Progenitor cell of endocrine pancreas (in vitro differentiated cells): ENCODE results near the gene LIPN. TPM values are rescaled to one million over a fixed set of nuclear protein-coding genes. Genes with fewer than 3 reads are reported as not detected.

ENCODE experiments used
- DNase-seq: peaks from one replicate; pipeline ENCODE4 v3.0.0; 2021; ENCODE audit warnings: low spot score; ENCODE audit not compliant: unreplicated experiment
- H3K27ac Mint-ChIP-seq: 2 replicates; pipeline ENCODE4 v1.8.0; 2021; ENCODE audit warnings: mild to moderate bottlenecking, moderate library complexity, mixed read lengths
- H3K27me3 Mint-ChIP-seq: 2 replicates; pipeline ENCODE4 v1.8.0; 2021; ENCODE audit warnings: mixed read lengths
- H3K36me3 Mint-ChIP-seq: 2 replicates; pipeline ENCODE4 v1.8.0; 2022; ENCODE audit warnings: mixed read lengths; ENCODE audit not compliant: insufficient read depth
- H3K4me1 Mint-ChIP-seq: 2 replicates; pipeline ENCODE4 v1.8.0; 2021; ENCODE audit warnings: low read depth, mixed read lengths
- H3K4me3 Mint-ChIP-seq: 2 replicates; pipeline ENCODE4 v1.8.0; 2021; ENCODE audit warnings: low read depth, mild to moderate bottlenecking, moderate library complexity, mixed read lengths
- H3K9me3 Mint-ChIP-seq: 2 replicates; pipeline ENCODE4 v1.8.0; 2021; ENCODE audit warnings: low read depth, mixed read lengths
- total RNA-seq: library from RNA; stranded (reverse); gene quantifications from 2 replicates; pipeline ENCODE4 v1.2.1, GENCODE V29; 2021
- TF ChIP-seq, protein P1 (sequence below): fragments of 200-600 bp; sonication (generic); IDR thresholded peaks from one replicate; pipeline ENCODE4 v1.5.0; 2021; ENCODE audit warnings: antibody characterized with exemption, mild to moderate bottlenecking; ENCODE audit not compliant: unreplicated experiment

Gene LIPN
- total RNA-seq, 1 donor from 2014 or later: not detected

DNA sequence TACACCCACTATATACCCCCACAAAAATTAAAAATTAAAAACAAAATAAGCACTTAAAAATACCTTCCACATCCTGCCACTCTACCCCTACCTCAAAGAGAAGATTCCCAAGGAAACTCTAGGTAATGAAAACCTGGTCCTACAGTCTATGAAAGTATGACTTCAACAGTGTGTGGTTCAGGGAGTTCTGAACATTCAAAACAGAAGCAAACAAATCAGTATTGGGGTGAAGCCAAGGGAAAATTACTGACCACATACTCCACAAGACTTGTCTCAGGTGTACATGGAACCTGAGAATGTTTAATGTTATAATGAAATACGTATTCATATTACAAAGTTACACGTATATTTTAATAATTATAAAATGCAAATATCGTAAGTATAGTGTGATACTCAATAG lies 22.4 kb downstream of the LIPN start:
- no peak for DNase-seq
- no peaks in the 10 kb centered on the region for H3K9me3 Mint-ChIP-seq
- TF ChIP-seq, protein P1, sequence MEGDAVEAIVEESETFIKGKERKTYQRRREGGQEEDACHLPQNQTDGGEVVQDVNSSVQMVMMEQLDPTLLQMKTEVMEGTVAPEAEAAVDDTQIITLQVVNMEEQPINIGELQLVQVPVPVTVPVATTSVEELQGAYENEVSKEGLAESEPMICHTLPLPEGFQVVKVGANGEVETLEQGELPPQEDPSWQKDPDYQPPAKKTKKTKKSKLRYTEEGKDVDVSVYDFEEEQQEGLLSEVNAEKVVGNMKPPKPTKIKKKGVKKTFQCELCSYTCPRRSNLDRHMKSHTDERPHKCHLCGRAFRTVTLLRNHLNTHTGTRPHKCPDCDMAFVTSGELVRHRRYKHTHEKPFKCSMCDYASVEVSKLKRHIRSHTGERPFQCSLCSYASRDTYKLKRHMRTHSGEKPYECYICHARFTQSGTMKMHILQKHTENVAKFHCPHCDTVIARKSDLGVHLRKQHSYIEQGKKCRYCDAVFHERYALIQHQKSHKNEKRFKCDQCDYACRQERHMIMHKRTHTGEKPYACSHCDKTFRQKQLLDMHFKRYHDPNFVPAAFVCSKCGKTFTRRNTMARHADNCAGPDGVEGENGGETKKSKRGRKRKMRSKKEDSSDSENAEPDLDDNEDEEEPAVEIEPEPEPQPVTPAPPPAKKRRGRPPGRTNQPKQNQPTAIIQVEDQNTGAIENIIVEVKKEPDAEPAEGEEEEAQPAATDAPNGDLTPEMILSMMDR: no peak
- H3K4me1 Mint-ChIP-seq: peaks cover 1% of the 10 kb centered on the region
- H3K36me3 Mint-ChIP-seq: no peaks in the 10 kb centered on the region
- no peak overlapping the region for H3K27ac Mint-ChIP-seq
- H3K27me3 Mint-ChIP-seq: peaks cover 3% of the 10 kb centered on the region
- H3K4me3 Mint-ChIP-seq: no peak overlapping the region

- Mint-ChIP-seq H3K9me3 (no peaks in the 10 kb centered on the region), H3K4me1 (peaks cover 1% of the 10 kb centered on the region), H3K27me3 (no peaks in the 10 kb centered on the region), H3K4me3 (no peak overlapping the region), H3K36me3 (no peaks in the 10 kb centered on the region), H3K27ac (no peak overlapping the region)
- no peak for DNase-seq
- TF ChIP-seq, protein P1: no peak
Observed at GRCh38 chr10:88783724-88784123, 23.9 kb downstream of the LIPN start.

DNA sequence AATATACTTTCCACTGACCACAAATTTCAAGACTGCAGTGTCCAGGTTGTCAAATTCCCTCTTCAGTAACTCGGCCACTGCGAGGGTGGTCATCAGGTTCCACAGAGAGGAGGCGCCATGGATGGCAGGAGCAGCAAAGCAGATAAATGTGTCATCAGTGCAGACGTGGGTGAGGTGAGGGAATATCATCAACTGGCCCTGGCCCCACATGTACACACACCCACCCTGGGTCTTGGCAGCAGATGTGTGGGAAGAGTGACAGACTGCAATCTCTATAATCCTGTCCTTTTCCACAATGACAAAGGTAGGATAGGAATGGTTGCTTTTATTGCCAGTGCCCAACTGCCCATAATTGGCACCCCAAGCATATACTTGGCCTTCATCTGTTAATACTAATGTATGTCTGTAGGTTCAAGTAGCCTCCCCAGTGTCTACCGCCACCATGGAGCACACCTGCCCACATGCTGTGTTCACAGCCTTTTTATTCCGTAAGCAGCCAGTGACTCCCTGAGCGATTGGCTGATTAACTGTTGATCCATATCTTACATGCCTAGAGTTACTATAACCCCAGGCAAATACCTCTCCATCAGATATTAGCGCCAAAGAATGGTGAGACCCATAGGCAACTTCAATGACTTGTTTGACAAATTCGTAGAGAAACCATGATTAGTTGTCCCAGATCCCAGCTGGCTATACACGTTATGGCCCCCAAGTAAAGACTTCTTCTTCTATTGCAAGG lies 26.4 kb downstream of the LIPN start:
- Mint-ChIP-seq H3K36me3 (no peaks in the 10 kb centered on the region), H3K4me1 (no peaks in the 10 kb centered on the region), H3K9me3 (no peaks in the 10 kb centered on the region), H3K27ac (no peak overlapping the region), H3K27me3 (no peaks in the 10 kb centered on the region), H3K4me3 (no peak overlapping the region)
- DNase-seq: no peak
- TF ChIP-seq, protein P1: no peak

DNA sequence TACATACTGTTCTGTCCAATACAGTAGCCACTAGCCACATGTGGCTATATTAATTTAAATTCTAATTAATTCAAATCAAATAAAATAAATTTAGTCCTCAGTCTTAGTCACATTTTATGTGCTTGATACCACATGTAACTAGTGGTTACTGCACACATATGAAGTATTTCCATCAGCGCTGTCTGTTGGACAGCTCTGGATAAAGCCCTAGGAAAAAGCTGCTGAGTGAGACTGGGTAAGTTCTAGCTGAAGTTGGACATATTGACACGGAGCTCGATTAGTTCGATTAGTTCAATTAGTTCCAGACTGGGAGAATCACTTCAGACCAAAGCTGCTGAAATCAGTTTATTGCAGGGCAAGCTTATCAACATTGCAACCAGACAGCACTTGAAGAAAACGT lies 27.6 kb downstream of the LIPN start:
- Mint-ChIP-seq H3K27me3 (no peaks in the 10 kb centered on the region), H3K36me3 (no peaks in the 10 kb centered on the region), H3K27ac (no peak overlapping the region), H3K9me3 (no peaks in the 10 kb centered on the region), H3K4me1 (no peaks in the 10 kb centered on the region), H3K4me3 (no peak overlapping the region)
- TF ChIP-seq, protein P1: no peak
- DNase-seq: no peak

GRCh38 chr10:88788924-88789323 lies 29.1 kb downstream of the LIPN start:
- TF ChIP-seq, protein P1: no peak
- Mint-ChIP-seq H3K9me3 (no peaks in the 10 kb centered on the region), H3K27ac (no peak overlapping the region), H3K36me3 (no peaks in the 10 kb centered on the region), H3K4me1 (no peaks in the 10 kb centered on the region), H3K4me3 (no peak overlapping the region), H3K27me3 (no peaks in the 10 kb centered on the region)
- DNase-seq: no peak
